Ovary (tissue), 3 donors: ENCODE data around the gene GJB3.

ENCODE experiments used
- CTCF ChIP-seq, 3 donors: fragments of 450-650 bp in 2 of 3; fragments of 200-600 bp in 1 of 3; IDR thresholded peaks; one replicate each; pipeline versions ENCODE4 v1.5.1 to v1.8.0; 2016 to 2022; ENCODE audit warnings: antibody characterized with exemption in 3 of 3, mild to moderate bottlenecking in 1 of 3
- EP300 ChIP-seq: sonication (generic); formaldehyde crosslinking; IDR thresholded peaks from one replicate; pipeline ENCODE4 v1.6.1; 2017; ENCODE audit warnings: antibody characterized with exemption
- POLR2A ChIP-seq: fragments of 450-650 bp; IDR thresholded peaks from one replicate; pipeline ENCODE4 v1.6.1; 2017; ENCODE audit warnings: antibody characterized with exemption, mild to moderate bottlenecking, moderate library complexity
- donor health status: DM: no; HTN: no; CAD: no.

GRCh38 chr1:34746785-34747637 is 34.0 kb upstream of the GJB3 start:
- TF ChIP-seq CTCF (IDR thresholded peaks at IDR 0.05): no peak
- TF ChIP-seq POLR2A: no peak
- TF ChIP-seq EP300: no peak
